ENCODE results near the gene FOXL2. TPM values are rescaled to one million over a fixed set of nuclear protein-coding genes. Genes with fewer than 3 reads are reported as not detected.

The FOXL2 gene
- total and polyA plus RNA-seq, 2 of the 13 experiments (the other 11 are each of a cell fraction or from before 2014, with no cell fraction given) = not detected

GRCh38 chr3:138928727-138929372 lies 18.1 kb downstream of the FOXL2 start:
- CTCF ChIA-PET (ENCODE audit: low intra/inter-chr PET ratio, low total read pairs) = no interaction called here

More at GRCh38 chr3:138928727-138929372, 18.1 kb downstream of the FOXL2 start:
- H3K27ac ChIP-seq (ENCODE audit: extremely low read length, insufficient read depth, low read length) = no peak overlapping the region
- no peak overlapping the region for H3K9ac ChIP-seq (ENCODE audit: insufficient read depth, low read depth, low read length)
- H3K27me3 ChIP-seq (ENCODE audit: control insufficient read depth in 1 of 2, insufficient read depth in 2 of 2, low read length in 2 of 2) = peaks cover 2 to 17% of the 10 kb centered on the region in 2 experiments; a peak in 4 of 5 replicates
- in situ Hi-C loops (cut with HindIII; ENCODE audit: extremely low pct_ligation_motif_present, low pct_unique_long_range_greater_than_20kb) = loop anchor here (10.0 kb wide), 1 partner anchor 514 kb away; no protein-coding TSS in a partner anchor
- no peak overlapping the region for H3K4me2 ChIP-seq (ENCODE audit: low read depth, low read length)
- H2AFZ ChIP-seq (ENCODE audit: low read length) = no peak overlapping the region
- POLR2A ChIA-PET = no interaction called here
- H4K20me1 ChIP-seq (ENCODE audit: insufficient read depth, low read length) = no peaks in the 10 kb centered on the region
- WGBS (ENCODE audit: low lambda C conversion rate) = 82% methylated on average over 22 of the region's 42 CpGs
- H3K79me2 ChIP-seq (ENCODE audit: insufficient read depth, low read length) = no peaks in the 10 kb centered on the region
- no TSS peak for BruUV-seq (replicated peaks)
- TF ChIP-seq ZNF672 (CRISPR knock-in tag; IDR thresholded peaks at IDR 0.05) (no peak), ZNF317 (CRISPR knock-in tag; IDR thresholded peaks at IDR 0.05) (no peak), ERF (CRISPR knock-in tag; IDR thresholded peaks at IDR 0.05) (no peak), NONO (IDR thresholded peaks at IDR 0.05) (no peak), NONO (CRISPR knock-in tag; conservative IDR thresholded peaks at IDR 0.05) (no peak), HNRNPK (IDR thresholded peaks at IDR 0.05; ENCODE audit: low read depth, low read length, poor library complexity, severe bottlenecking) (no peak), ZSCAN22 (CRISPR knock-in tag; IDR thresholded peaks at IDR 0.05) (no peak), ZNF558 (CRISPR knock-in tag; IDR thresholded peaks at IDR 0.05; ENCODE audit: borderline replicate concordance) (no peak), GFI1 (CRISPR knock-in tag; IDR thresholded peaks at IDR 0.05; ENCODE audit: borderline replicate concordance) (no peak), ATAD3A (CRISPR knock-in tag; IDR thresholded peaks at IDR 0.05) (no peak)
- TF ChIP-seq, protein P1, sequence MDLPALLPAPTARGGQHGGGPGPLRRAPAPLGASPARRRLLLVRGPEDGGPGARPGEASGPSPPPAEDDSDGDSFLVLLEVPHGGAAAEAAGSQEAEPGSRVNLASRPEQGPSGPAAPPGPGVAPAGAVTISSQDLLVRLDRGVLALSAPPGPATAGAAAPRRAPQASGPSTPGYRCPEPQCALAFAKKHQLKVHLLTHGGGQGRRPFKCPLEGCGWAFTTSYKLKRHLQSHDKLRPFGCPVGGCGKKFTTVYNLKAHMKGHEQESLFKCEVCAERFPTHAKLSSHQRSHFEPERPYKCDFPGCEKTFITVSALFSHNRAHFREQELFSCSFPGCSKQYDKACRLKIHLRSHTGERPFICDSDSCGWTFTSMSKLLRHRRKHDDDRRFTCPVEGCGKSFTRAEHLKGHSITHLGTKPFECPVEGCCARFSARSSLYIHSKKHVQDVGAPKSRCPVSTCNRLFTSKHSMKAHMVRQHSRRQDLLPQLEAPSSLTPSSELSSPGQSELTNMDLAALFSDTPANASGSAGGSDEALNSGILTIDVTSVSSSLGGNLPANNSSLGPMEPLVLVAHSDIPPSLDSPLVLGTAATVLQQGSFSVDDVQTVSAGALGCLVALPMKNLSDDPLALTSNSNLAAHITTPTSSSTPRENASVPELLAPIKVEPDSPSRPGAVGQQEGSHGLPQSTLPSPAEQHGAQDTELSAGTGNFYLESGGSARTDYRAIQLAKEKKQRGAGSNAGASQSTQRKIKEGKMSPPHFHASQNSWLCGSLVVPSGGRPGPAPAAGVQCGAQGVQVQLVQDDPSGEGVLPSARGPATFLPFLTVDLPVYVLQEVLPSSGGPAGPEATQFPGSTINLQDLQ (CRISPR knock-in tag; IDR thresholded peaks at IDR 0.05) = no peak
- TF ChIP-seq, protein P2, sequence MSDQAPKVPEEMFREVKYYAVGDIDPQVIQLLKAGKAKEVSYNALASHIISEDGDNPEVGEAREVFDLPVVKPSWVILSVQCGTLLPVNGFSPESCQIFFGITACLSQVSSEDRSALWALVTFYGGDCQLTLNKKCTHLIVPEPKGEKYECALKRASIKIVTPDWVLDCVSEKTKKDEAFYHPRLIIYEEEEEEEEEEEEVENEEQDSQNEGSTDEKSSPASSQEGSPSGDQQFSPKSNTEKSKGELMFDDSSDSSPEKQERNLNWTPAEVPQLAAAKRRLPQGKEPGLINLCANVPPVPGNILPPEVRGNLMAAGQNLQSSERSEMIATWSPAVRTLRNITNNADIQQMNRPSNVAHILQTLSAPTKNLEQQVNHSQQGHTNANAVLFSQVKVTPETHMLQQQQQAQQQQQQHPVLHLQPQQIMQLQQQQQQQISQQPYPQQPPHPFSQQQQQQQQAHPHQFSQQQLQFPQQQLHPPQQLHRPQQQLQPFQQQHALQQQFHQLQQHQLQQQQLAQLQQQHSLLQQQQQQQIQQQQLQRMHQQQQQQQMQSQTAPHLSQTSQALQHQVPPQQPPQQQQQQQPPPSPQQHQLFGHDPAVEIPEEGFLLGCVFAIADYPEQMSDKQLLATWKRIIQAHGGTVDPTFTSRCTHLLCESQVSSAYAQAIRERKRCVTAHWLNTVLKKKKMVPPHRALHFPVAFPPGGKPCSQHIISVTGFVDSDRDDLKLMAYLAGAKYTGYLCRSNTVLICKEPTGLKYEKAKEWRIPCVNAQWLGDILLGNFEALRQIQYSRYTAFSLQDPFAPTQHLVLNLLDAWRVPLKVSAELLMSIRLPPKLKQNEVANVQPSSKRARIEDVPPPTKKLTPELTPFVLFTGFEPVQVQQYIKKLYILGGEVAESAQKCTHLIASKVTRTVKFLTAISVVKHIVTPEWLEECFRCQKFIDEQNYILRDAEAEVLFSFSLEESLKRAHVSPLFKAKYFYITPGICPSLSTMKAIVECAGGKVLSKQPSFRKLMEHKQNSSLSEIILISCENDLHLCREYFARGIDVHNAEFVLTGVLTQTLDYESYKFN (CRISPR knock-in tag; conservative IDR thresholded peaks at IDR 0.05) = no peak
- no peak overlapping the region for H3K4me3 ChIP-seq (replicated peaks in 1 of 3; ENCODE audit: insufficient read depth in 1 of 3, low read depth in 2 of 3, low read length in 3 of 3)
- H3K4me1 ChIP-seq (ENCODE audit: insufficient read depth, low read length) = no peaks in the 10 kb centered on the region
- FAIRE-seq = no peak
- DNase-seq (ENCODE audit: low spot score) = no peak
- H3K36me3 ChIP-seq (replicated peaks in 1 of 2; ENCODE audit: control insufficient read depth in 1 of 2, insufficient read depth in 2 of 2, low read length in 2 of 2) = no peaks in the 10 kb centered on the region
- ATAC-seq = no peak
- intact Hi-C loops (cut with micrococcal nuclease; ENCODE audit: unreplicated experiment) = no loop called here
- no peaks in the 10 kb centered on the region for H3K9me3 ChIP-seq (ENCODE audit: low read length)
